Left ventricle myocardium inferior (tissue), 1 donor: ENCODE measurements around the gene ZNF724. TPM values are rescaled to one million over a fixed set of nuclear protein-coding genes. Genes with fewer than 3 reads are reported as not detected.
"Not testable (repeated sequence)": the region's sequence is repeated elsewhere in the genome, so short reads cannot be mapped to it uniquely, and the experiment has no call there.

ENCODE experiments used
- DNase-seq: peaks from one replicate; pipeline ENCODE4 v3.0.0-alpha.2; 2020
- H3K27ac ChIP-seq: fragments of 200-600 bp; replicated peaks from 2 replicates; pipeline ENCODE4 v1.8.0; 2021
- H3K27me3 ChIP-seq: fragments of 200-600 bp; 2 replicates; pipeline ENCODE4 v1.8.0; 2021; ENCODE audit warnings: low read depth
- H3K36me3 ChIP-seq: fragments of 200-600 bp; 2 replicates; pipeline ENCODE4 v1.8.0; 2021
- H3K4me1 ChIP-seq: fragments of 200-600 bp; 2 replicates; pipeline ENCODE4 v1.8.0; 2021
- H3K4me3 ChIP-seq: fragments of 200-600 bp; 2 replicates; pipeline ENCODE4 v1.8.0; 2021; ENCODE audit warnings: mild to moderate bottlenecking, moderate library complexity
- H3K9me3 ChIP-seq: fragments of 200-600 bp; replicated peaks from 2 replicates; pipeline ENCODE4 v1.8.0; 2021
- intact Hi-C: fragments of 100-400 bp; cut with micrococcal nuclease; formaldehyde crosslinking; loops from one replicate; pipeline ENCODE4 v1.11.0; 2022
- total RNA-seq: library from RNA; stranded (reverse); fragmentation: NEBNext Ultra II Directional; extraction: Animal tissue kit (Norgen Biotek cat#: 25700); gene quantifications from one replicate; pipeline ENCODE4 v1.2.1, GENCODE V29; 2021
- TF ChIP-seq, protein P1 (sequence below): fragments of 200-600 bp; IDR thresholded peaks from 2 replicates; pipeline ENCODE4 v1.8.0; 2021; ENCODE audit warnings: antibody characterized with exemption, mild to moderate bottlenecking, borderline replicate concordance
- donor health status: DM: no; HTN: yes; CAD: no; lungs with severe emphysema.

Gene ZNF724
- total RNA-seq, 1 donor from 2014 or later, result 1.9 TPM

DNA sequence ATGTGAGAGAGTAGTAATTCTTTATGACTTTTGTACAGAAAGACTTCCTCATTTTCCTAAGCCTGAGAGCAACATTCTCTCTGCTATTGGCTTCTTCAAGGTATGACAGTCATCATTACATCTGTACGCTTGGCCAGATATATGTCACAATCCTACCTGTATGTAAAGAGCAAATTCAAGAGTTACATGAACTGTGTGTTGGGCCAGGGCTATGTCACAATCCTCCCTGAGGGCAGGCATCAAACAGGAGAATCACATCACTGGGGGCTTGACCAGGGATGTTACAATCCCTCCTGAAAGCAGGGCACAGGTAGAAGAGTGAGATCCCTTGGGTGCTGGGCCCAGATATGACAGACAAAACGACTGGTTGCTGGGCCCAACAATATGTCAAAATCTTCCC lies 9.8 kb upstream of the ZNF724 start:
- Histone ChIP-seq H3K4me1 (no peaks in the 10 kb centered on the region), H3K27me3 (no peaks in the 10 kb centered on the region), H3K9me3 (no peaks in the 10 kb centered on the region), H3K4me3 (no peak overlapping the region), H3K27ac (no peak overlapping the region), H3K36me3 (peaks cover 29% of the 10 kb centered on the region)
- TF ChIP-seq, protein P1, sequence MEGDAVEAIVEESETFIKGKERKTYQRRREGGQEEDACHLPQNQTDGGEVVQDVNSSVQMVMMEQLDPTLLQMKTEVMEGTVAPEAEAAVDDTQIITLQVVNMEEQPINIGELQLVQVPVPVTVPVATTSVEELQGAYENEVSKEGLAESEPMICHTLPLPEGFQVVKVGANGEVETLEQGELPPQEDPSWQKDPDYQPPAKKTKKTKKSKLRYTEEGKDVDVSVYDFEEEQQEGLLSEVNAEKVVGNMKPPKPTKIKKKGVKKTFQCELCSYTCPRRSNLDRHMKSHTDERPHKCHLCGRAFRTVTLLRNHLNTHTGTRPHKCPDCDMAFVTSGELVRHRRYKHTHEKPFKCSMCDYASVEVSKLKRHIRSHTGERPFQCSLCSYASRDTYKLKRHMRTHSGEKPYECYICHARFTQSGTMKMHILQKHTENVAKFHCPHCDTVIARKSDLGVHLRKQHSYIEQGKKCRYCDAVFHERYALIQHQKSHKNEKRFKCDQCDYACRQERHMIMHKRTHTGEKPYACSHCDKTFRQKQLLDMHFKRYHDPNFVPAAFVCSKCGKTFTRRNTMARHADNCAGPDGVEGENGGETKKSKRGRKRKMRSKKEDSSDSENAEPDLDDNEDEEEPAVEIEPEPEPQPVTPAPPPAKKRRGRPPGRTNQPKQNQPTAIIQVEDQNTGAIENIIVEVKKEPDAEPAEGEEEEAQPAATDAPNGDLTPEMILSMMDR, result no peak
- no peak for DNase-seq
- intact Hi-C loops, result loop anchor here (10.0 kb wide), 1 partner anchor 135 kb away; the partner anchor contains the start of gene ZNF91

DNA sequence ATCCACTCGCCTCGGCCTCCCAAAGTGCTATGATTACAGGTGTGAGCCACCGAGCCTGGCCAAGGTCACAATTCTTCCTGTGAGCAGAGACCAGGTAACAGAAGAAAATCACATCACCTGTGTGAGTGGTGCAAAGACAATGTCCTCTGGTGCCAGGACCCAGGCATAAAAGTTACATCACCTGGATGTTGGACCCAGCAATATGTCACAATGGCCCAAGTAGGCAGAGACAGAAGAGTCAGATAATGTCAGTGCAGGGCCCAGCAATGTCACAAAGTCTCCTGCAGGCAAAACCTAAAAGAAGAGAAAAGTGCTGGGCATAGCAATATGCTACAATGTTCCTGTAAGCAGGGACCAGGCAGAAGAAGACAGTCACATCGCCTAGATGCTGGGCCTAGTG lies 5.5 kb upstream of the ZNF724 start:
- intact Hi-C loops, result loop anchor here (10.0 kb wide), 1 partner anchor 139 kb away; the partner anchor contains the start of gene ZNF91
- no peak overlapping the region for H3K27ac ChIP-seq

DNA sequence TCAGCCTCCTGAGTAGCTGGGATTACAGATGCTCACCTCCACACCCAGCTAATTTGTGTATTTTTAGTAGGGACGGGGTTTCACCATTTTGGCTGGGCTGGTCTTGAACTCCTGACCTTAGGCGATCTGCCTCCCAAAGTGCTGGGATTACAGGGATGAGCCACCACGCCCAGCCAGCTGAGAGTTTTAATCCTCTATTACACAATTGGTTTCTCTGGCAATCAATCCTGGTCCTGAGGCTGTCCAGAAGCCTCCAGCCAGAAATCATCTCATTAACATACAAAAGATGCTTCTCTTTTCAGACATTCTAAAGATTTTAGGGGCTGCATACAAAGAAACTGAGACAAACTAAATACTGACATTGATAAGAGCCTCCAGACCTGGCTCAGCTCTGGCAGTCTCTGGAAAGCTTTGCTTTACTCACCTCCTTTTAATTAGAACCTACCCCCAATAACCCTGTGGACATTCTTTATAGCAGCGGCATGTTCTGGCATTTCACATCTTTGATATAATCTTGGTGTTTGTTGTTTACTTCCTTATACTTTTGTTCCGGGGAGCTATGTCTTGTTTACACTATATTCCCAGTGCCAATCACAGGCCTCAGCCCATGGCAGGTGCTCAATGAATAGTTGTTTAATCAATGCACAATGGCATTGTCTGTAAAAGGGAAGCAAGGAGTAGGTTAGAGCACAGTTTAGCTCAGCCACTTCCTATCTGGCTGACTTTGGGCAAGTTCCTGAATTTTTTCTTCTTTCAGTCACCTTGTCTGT lies 4.1 kb upstream of the ZNF724 start:
- Histone ChIP-seq H3K4me1 (peaks cover 11% of the 10 kb centered on the region), H3K4me3 (no peak overlapping the region), H3K36me3 (peaks cover 12% of the 10 kb centered on the region), H3K27me3 (no peaks in the 10 kb centered on the region), H3K9me3 (no peaks in the 10 kb centered on the region), H3K27ac (no peak overlapping the region)
- TF ChIP-seq, protein P1, result no peak
- intact Hi-C loops, result loop anchor here (10.0 kb wide), 1 partner anchor 140 kb away; the partner anchor contains the start of gene ZNF91
- no peak for DNase-seq

More for the DNA sequence above, 5.5 kb upstream of the ZNF724 start:
- Histone ChIP-seq H3K4me3 (no peak overlapping the region), H3K27me3 (no peaks in the 10 kb centered on the region), H3K36me3 (peaks cover 25% of the 10 kb centered on the region), H3K9me3 (no peaks in the 10 kb centered on the region), H3K4me1 (peaks cover under 1% of the 10 kb centered on the region)
- DNase-seq, result no peak
- TF ChIP-seq, protein P1, result no peak

DNA sequence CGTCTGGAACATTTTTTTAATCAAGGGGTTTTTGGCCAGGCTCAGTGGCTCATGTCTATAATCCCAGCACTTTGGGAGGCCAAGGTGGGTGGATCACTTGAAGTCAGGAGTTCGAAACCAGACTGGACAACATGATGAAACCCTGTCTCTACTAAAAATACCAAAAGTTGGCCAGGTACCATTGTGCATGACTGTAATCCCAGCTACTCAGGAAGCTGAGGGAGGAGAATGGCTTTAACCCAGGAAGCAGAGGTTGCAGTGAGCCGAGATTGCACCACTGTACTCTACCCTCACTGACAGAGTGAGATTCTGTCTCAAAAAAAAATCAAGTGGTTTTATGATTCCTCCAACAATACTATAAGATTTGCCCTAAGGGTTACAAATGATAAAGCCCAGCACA lies 3.1 kb upstream of the ZNF724 start:
- H3K4me3 ChIP-seq, DNase-seq, H3K27me3 ChIP-seq, H3K36me3 ChIP-seq, H3K27ac ChIP-seq, H3K9me3 ChIP-seq: not testable (repeated sequence)
- intact Hi-C loops, result loop anchor here (10.0 kb wide), 1 partner anchor 142 kb away; the partner anchor contains the start of gene ZNF91
- peaks cover 16% of the 10 kb centered on the region for H3K4me1 ChIP-seq

DNA sequence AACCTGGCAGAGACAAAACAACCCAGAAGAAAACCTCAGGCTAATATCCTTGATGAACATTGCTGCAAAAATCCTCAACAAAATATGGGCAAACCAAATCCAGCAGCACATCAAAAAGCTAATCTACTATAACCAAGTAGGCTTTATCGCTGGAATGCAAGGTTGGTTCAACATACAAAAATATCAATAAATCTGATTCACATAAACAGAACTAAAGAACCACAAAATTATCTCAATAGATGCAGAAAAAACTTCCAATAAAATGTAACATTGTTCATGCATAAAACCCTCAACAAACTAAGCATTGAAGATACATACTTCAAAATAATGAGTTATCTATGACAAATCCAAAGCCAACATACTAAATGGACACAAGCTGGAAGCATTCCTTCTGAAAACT lies 8.8 kb downstream of the ZNF724 start:
- intact Hi-C loops, result no loop called here
- Histone ChIP-seq H3K9me3 (peaks cover 27% of the 10 kb centered on the region), H3K4me3 (no peak overlapping the region)

More for the DNA sequence above, 8.8 kb downstream of the ZNF724 start:
- Histone ChIP-seq H3K27me3 (no peaks in the 10 kb centered on the region), H3K4me1 (no peaks in the 10 kb centered on the region), H3K36me3 (peaks cover 42% of the 10 kb centered on the region), H3K27ac (no peak overlapping the region)
- TF ChIP-seq, protein P1, result no peak
- DNase-seq, result no peak
